B cell (primary cell): Measurements from ENCODE around the gene OLFM3. TPM values are rescaled to one million over a fixed set of nuclear protein-coding genes. Genes with fewer than 3 reads are reported as not detected.

Experiments
- ATAC-seq: fragments of 200-7000 bp; cut with Tn5 transposase; one replicate; pipeline ENCODE4 v1.10.0; 2021; ENCODE audit warnings: low read depth, mild to moderate bottlenecking, moderate number of reproducible peaks, moderate library complexity
- CTCF ChIA-PET: fragments of 350-600 bp; sonication (Branson Sonifier 250); formaldehyde crosslinking; loops from one replicate; lab custom pipeline; 2021; ENCODE audit warnings: antibody characterized with exemption, inconsistent platforms; lab: Charles Lee
- POLR2A ChIA-PET: fragments of 350-600 bp; sonication (Branson Sonifier 250); formaldehyde crosslinking; loops from one replicate; lab custom pipeline; 2021; ENCODE audit warnings: antibody characterized with exemption; lab: Charles Lee
- DNase-seq: peaks from one replicate; pipeline ENCODE4 v3.0.0; 2013
- H2AFZ ChIP-seq: 2 replicates; pipeline ENCODE4 v1.6.1; 2012; ENCODE audit warnings: mild to moderate bottlenecking, low read depth, low read length; ENCODE audit not compliant: insufficient read depth, poor library complexity, severe bottlenecking
- H3K27ac ChIP-seq, 2 donors: 1 replicate in 1 of 2; 2 replicates in 1 of 2; pipeline ENCODE4 v1.5.1; 2012 to 2013; ENCODE audit warnings: low read length in 2 of 2, mild to moderate bottlenecking in 2 of 2, moderate library complexity in 1 of 2
- H3K27me3 ChIP-seq, 4 experiments: fragments of 200-600 bp in 1 of 4; sonication (generic) in 1 of 4; replicated peaks in 1 of 4; 1 replicate in 2 of 4; 2 replicates in 2 of 4; pipeline versions ENCODE4 v1.6.1 to v1.7.0; 2013 to 2016; ENCODE audit warnings: low read length in 3 of 4, mild to moderate bottlenecking in 2 of 4, mixed read lengths in 1 of 4, moderate library complexity in 1 of 4; ENCODE audit not compliant: insufficient read depth in 4 of 4, control insufficient read depth in 3 of 4; ENCODE audit errors: control extremely low read depth in 1 of 4
- H3K36me3 ChIP-seq, 2 experiments: replicated peaks in 1 of 2; 1 replicate in 1 of 2; 2 replicates in 1 of 2; pipeline versions ENCODE4 v1.6.1 to v1.7.1; 2013; ENCODE audit warnings: low read length in 1 of 2; ENCODE audit not compliant: insufficient read depth in 2 of 2, control insufficient read depth in 1 of 2; ENCODE audit errors: control extremely low read depth in 1 of 2, extremely low read depth in 1 of 2
- H3K4me1 ChIP-seq, 2 donors: fragments of 200-600 bp in 1 of 2; sonication (generic) in 1 of 2; 1 replicate in 1 of 2; 2 replicates in 1 of 2; pipeline versions ENCODE4 v1.5.1 to v1.6.1; 2013 to 2017; ENCODE audit warnings: low read length in 2 of 2; ENCODE audit not compliant: control insufficient read depth in 2 of 2, insufficient read depth in 2 of 2
- H3K4me2 ChIP-seq: replicated peaks from 2 replicates; pipeline ENCODE3; 2012; ENCODE audit warnings: mild to moderate bottlenecking, low read depth, low read length; ENCODE audit not compliant: poor library complexity, severe bottlenecking
- H3K4me3 ChIP-seq, 5 experiments: fragments of 200-600 bp in 1 of 5; sonication (generic) in 1 of 5; 1 replicate in 3 of 5; 2 replicates in 2 of 5; pipeline versions ENCODE4 v1.5.1 to v1.7.0; 2011 to 2016; ENCODE audit warnings: low read length in 4 of 5, mild to moderate bottlenecking in 4 of 5, low read depth in 2 of 5, control low read depth in 1 of 5, moderate library complexity in 1 of 5; ENCODE audit not compliant: insufficient read depth in 1 of 5; ENCODE audit errors: control extremely low read depth in 1 of 5, extremely low read depth in 1 of 5
- H3K79me2 ChIP-seq: fragments of 200-600 bp; sonication (generic); one replicate; pipeline ENCODE4 v1.6.0; 2016; ENCODE audit warnings: low read length; ENCODE audit not compliant: control insufficient read depth, insufficient read depth
- H3K9ac ChIP-seq: fragments of 200-600 bp; sonication (generic); 2 replicates; pipeline ENCODE4 v1.6.1; 2017; ENCODE audit warnings: mild to moderate bottlenecking, low read length, moderate library complexity
- H3K9me3 ChIP-seq, 3 donors: one replicate each; pipeline versions ENCODE4 v1.6.1 to v1.7.1; 2013; ENCODE audit warnings: low read length in 2 of 3; ENCODE audit not compliant: control insufficient read depth in 2 of 3, insufficient read depth in 1 of 3; ENCODE audit errors: control extremely low read depth in 1 of 3
- H4K20me1 ChIP-seq: 2 replicates; pipeline ENCODE4 v1.6.0; 2012; ENCODE audit warnings: mild to moderate bottlenecking, low read length; ENCODE audit not compliant: insufficient read depth, control insufficient read depth, poor library complexity, severe bottlenecking
- H3K27ac Mint-ChIP-seq: one replicate; pipeline ENCODE4 v1.8.0; 2021; ENCODE audit warnings: mixed read lengths
- H3K27me3 Mint-ChIP-seq: one replicate; pipeline ENCODE4 v1.8.0; 2021; ENCODE audit warnings: mixed read lengths
- H3K4me1 Mint-ChIP-seq: one replicate; pipeline ENCODE4 v1.8.0; 2021; ENCODE audit warnings: mixed read lengths
- H3K4me3 Mint-ChIP-seq: one replicate; pipeline ENCODE4 v1.8.0; 2021; ENCODE audit warnings: mixed read lengths
- H3K9me3 Mint-ChIP-seq: one replicate; pipeline ENCODE4 v1.8.0; 2022; ENCODE audit warnings: mixed read lengths; ENCODE audit not compliant: insufficient read depth
- CTCF ChIP-seq: fragments of 200-600 bp; IDR thresholded peaks from one replicate; pipeline ENCODE4 v1.8.0; 2022; ENCODE audit warnings: antibody characterized with exemption, mild to moderate bottlenecking
- EZH2 ChIP-seq: IDR thresholded peaks from 2 replicates; pipeline ENCODE4 v1.6.1; 2012; ENCODE audit warnings: borderline replicate concordance, low read depth, mild to moderate bottlenecking, moderate library complexity, low read length; ENCODE audit not compliant: insufficient read depth, poor library complexity, severe bottlenecking
- WGBS: methylation state at CpG from one replicate; pipeline ENCODE4 v1.1.5; 2013; ENCODE audit warnings: missing lambda C conversion rate; ENCODE audit not compliant: insufficient coverage; 5-methylcytosine and 5-hydroxymethylcytosine counted together
- intact Hi-C: fragments of 100-400 bp; cut with micrococcal nuclease; formaldehyde crosslinking; loops from one replicate; pipeline ENCODE4 v1.10.0; 2022
- polyA plus RNA-seq: library from polyadenylated mRNA; depleted of rRNA; stranded (reverse); fragments of >200 nt; gene quantifications from 2 replicates; pipeline ENCODE4 v1.2.3, GENCODE V29; 2012
- total RNA-seq, 2 donors: library from RNA; stranded (reverse); fragments of 120-200 nt in 1 of 2; gene quantifications; 1 replicate in 1 of 2; 2 replicates in 1 of 2; pipeline versions ENCODE4 v1.2.3 to v1.2.4, GENCODE V29; 2013 to 2022

OLFM3 gene
- total and polyA plus RNA-seq, 2 donors (not counting 1 experiment from before 2014, with no cell fraction given) = not detected

DNA sequence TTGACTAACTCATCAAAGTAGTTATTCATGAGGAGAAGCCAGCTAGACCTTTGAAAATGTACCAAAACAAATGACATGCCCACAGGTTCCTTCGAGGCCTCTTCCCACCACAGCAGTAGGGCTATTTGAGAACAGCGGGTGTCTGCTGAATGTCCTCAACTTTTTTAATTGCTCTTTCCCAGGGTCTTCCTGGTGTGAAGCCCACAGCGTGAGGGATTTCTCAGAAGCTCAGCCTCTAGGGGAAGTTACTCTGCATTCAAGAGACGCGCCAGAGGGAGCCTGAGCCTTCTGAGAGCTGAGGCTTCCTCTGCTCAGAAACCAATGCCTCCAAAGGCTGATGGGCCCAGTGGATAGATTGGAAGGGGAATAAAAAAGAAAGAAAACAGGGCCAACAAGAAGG is 153.6 kb downstream of the OLFM3 start:
- DNase-seq (no peak), ATAC-seq (no peak)
- TF ChIP-seq EZH2 (no peak), CTCF (no peak)
- WGBS = 44% methylated on average over 5 of the region's 5 CpGs
- no peak overlapping the region for H3K4me2 ChIP-seq
- intact Hi-C loops = no loop called here
- Mint-ChIP-seq H3K4me3 (no peak overlapping the region), H3K9me3 (no peaks in the 10 kb centered on the region), H3K4me1 (no peaks in the 10 kb centered on the region), H3K27me3 (no peaks in the 10 kb centered on the region), H3K27ac (no peak overlapping the region)
- POLR2A ChIA-PET = no interaction called here
- H3K27me3 ChIP-seq = peaks cover 0 to 5% (median 0%) of the 10 kb centered on the region in 4 experiments
- no peak overlapping the region for H3K27ac ChIP-seq
- H3K9ac ChIP-seq = no peak overlapping the region
- H3K4me1 ChIP-seq = no peaks in the 10 kb centered on the region
- H3K36me3 ChIP-seq = no peaks in the 10 kb centered on the region
- CTCF ChIA-PET = no interaction called here
- H2AFZ ChIP-seq = no peak overlapping the region
- no peaks in the 10 kb centered on the region for H3K79me2 ChIP-seq
- H3K9me3 ChIP-seq = peaks cover 0 to 4% (median 0%) of the 10 kb centered on the region in 3 donors
- no peak overlapping the region for H3K4me3 ChIP-seq
- no peaks in the 10 kb centered on the region for H4K20me1 ChIP-seq

DNA sequence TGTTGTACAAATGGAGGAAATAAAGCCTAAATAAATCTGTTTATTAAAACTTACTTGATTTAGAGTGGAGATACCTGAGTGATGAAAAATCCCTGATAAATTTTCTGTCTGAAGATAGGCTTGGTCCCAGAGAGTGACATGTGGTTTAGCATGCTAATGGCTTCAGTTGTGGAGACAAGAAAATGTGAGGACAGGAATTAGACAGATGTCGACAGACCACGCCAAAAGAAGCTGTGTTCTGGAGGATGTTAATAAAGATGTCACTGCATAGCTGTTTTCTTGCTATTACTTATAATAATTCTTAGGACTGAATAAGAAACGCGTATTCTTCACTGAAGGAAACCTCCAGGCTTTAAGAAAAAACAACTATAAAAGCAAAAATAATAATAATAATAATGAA is 154.9 kb downstream of the OLFM3 start:
- no peaks in the 10 kb centered on the region for H3K36me3 ChIP-seq
- Mint-ChIP-seq H3K9me3 (no peaks in the 10 kb centered on the region), H3K27ac (no peak overlapping the region), H3K27me3 (no peaks in the 10 kb centered on the region), H3K4me1 (no peaks in the 10 kb centered on the region), H3K4me3 (no peak overlapping the region)
- H3K27ac ChIP-seq = no peak overlapping the region
- H3K79me2 ChIP-seq = no peaks in the 10 kb centered on the region
- no peaks in the 10 kb centered on the region for H4K20me1 ChIP-seq
- no peak overlapping the region for H3K9ac ChIP-seq
- ChIA-PET POLR2A (no interaction called here), CTCF (no interaction called here)
- DNase-seq (no peak), ATAC-seq (no peak)
- no CpG with 5 or more reads among the region's 4 CpGs for WGBS
- no peaks in the 10 kb centered on the region for H3K4me1 ChIP-seq
- intact Hi-C loops = no loop called here
- H3K27me3 ChIP-seq = peaks cover 0 to 3% (median 0%) of the 10 kb centered on the region in 4 experiments
- H2AFZ ChIP-seq = no peak overlapping the region
- H3K4me2 ChIP-seq = no peak overlapping the region
- no peak overlapping the region for H3K4me3 ChIP-seq
- TF ChIP-seq CTCF (no peak), EZH2 (no peak)
- peaks cover 0 to 4% (median 0%) of the 10 kb centered on the region in 3 donors for H3K9me3 ChIP-seq
